GM12874 (cell line): ENCODE measurements around the gene IQSEC1.

Experiments
- TF ChIP-seq, protein P1 (sequence below): IDR thresholded peaks from 2 replicates; pipeline ENCODE4 v1.5.1; 2011; ENCODE audit warnings: low read depth, mild to moderate bottlenecking, control low read depth, low read length, moderate library complexity; ENCODE audit not compliant: insufficient read depth

IQSEC1 gene

DNA sequence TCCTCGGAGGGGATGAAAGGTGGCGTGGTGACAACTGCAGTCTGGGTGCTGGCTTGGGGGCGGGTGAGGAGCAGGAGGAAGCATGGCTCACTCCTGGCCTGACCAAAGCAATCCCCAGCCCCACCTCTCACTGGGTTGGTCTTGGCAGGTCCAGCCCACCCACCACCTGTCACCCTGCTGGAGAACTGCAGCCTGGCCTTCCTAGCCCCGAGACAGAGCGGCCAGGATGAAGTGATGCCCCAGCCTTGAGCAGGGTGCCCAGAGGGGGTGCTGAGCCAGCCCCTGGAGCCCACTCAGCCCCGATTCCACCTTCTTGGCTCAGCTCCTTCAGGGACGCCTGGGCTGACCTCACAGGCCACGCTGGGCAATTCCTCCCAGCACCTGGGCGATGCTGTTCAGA lies 89.9 kb downstream of the IQSEC1 start:
- TF ChIP-seq, protein P1, sequence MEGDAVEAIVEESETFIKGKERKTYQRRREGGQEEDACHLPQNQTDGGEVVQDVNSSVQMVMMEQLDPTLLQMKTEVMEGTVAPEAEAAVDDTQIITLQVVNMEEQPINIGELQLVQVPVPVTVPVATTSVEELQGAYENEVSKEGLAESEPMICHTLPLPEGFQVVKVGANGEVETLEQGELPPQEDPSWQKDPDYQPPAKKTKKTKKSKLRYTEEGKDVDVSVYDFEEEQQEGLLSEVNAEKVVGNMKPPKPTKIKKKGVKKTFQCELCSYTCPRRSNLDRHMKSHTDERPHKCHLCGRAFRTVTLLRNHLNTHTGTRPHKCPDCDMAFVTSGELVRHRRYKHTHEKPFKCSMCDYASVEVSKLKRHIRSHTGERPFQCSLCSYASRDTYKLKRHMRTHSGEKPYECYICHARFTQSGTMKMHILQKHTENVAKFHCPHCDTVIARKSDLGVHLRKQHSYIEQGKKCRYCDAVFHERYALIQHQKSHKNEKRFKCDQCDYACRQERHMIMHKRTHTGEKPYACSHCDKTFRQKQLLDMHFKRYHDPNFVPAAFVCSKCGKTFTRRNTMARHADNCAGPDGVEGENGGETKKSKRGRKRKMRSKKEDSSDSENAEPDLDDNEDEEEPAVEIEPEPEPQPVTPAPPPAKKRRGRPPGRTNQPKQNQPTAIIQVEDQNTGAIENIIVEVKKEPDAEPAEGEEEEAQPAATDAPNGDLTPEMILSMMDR, result no peak

DNA sequence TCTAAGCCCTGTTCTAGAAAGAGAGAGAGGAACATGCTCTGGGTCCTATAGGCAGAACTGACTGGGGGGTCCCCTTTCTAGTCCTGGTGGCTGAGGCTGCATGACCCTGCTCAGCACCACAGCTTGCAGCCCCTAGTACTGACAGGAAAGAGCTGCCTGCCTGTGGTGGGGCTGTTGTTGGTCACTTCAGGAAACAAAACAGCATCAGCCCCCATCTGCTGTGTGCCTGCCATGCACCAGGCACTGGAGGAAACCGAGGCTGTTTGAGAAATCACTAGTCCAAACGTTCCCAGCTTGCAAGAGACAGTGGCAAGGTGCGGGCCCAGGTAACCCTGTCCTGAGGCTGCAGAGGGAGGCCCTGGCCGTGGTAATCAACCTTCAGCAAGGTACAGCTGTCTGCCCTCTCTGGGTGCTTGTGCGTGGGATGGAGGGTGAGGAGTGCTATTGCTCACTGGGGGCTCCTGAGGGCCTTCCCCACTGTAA lies 90.6 kb downstream of the IQSEC1 start:
- TF ChIP-seq, protein P1, result no peak

DNA sequence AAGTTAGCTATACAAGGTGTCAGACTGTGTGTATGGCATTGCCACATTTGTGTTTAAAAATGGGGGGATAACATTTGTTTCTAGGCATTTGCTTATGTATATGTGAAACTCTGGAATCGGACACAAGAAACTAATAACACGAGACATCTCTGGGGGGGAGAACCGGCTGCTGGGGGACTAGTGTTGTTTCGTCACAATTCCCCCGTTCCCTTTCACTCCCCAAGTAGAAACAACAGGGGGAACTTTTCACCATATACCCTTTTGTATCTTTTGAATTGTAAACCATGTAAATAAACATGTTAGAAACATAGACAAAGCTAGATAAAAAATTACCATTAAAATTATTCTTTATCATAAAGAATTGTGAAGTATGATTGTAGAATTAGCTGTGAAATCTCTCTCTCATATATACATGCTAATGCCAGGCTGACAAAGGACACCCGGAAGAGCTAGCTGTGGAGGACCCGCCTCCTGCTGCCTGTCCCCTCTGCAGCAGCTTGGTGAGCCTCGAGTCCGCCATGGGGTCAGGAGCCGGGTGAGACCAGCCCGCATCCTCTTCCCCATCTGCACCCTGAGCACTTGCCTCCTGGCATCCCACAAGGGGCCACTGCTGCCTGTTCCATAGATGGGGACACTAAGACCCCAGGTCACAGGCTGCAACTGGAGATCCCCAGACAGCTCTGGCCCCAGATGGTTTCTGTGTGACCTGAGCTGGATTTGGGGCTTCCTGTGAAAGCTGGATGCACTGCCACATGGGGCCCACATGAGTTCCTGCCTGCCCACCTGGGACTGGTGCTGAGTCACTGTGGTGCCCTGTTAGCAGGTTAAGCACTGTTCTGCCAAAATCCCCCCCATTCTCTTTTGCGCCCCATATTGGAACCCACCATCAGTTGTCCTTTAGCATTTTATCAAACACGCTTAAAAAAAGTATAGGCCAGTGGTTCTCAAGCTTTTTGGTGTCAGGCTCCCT lies 91.6 kb downstream of the IQSEC1 start:
- TF ChIP-seq, protein P1, result no peak

DNA sequence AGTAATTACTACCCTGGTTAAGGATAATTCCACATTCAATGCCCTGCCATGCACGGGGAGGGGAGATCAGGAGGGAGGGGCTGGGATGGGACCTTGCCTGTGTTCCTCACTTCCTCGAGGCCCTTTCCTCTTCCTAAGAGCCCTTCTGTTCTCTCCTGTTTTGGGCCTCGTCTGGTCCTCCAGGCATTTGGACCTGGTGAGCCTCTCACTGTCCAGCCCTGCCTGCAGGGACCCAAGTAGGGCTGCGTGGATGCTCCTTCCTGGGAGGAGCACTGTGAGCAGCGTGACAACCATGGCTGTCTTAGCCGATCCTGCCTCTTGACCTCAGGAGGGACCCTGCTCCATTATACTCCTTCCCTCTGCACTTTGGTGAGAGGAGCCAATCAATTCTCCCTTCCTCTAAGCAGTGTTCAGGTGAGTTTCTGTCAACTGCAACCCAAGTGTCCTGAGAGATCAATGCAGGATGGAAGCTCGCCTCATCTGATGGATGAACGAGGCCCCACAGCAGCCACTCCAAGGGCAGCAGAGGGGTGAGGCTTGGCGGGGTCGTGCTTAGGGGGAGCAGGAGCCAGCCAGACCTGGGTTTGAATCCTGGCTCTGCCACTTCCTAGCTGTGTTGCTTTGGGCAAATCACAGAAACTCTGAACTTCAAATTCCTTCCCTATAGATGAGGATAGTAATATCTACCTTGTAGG lies 92.5 kb downstream of the IQSEC1 start:
- TF ChIP-seq, protein P1, result no peak

DNA sequence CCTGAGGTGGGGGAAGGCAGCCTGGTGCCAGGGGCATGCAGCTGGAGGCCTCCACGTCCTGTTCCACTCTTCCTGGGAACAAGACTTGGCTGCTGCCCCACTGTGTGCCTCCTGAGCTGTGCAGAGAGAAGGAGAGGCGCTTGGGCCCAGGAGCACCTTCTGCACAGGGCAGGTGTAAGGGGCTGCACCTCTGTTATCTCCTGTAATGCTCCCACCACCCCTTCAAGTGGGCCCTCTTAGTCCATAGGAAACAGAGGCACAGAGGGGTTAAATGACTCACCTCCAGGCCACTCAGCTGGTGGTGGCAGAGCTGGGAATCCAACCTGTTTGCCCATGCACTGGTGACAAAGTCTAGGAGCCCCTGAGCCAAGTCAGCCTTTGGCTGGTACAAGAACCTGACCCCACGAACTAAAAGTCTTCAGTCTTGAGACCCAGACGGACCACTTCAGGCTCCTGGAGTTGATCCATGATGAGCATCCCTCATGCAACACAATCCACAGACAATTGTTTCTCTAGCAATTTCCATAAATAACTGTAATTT lies 93.2 kb downstream of the IQSEC1 start:
- TF ChIP-seq, protein P1, result no peak

DNA sequence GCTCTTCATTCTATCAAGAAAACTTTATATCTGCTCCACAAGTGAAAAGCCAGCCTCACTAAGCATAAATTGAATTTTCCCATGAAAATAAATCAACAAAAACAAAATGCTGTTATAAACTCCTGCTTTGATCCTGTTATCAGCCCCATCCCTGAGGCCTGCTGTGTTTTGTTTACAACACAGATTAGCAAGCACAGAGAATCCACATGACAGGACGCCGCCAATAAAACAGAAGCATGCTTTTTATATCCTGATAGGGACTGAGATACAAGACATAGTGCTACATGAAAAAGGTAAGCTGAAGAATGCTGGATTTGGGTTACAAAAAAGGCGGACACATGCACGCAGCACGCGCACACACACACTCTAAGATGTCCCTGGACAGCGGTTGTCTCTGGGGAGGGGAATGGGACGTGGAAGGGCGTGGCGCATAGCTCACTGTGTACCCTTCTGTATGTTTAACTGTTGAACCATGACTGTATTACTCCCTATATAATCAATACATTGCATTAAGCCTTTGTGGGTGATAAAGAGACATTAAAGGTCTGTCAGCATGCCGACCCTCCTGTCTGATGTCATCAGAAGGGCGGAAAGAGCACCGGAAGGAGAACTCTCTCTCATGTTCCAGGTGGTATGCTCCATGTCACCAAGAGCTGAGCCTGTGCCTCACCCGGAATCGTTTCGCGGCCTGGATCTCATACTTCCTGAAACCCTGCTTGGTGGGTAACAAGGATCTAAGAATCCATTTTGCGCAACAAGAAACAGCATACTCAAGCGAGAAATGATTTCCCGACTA lies 93.9 kb downstream of the IQSEC1 start:
- TF ChIP-seq, protein P1, result no peak
